ENCODE results near the gene KMT5B.

GRCh38 chr11:68189082-68189481 lies 24.0 kb downstream of the KMT5B start:
- TF ChIP-seq CTCF (IDR thresholded peaks at IDR 0.05; ENCODE audit: low read depth, low read length, poor library complexity, severe bottlenecking) (no peak), EZH2phosphoT487 (IDR thresholded peaks at IDR 0.05; ENCODE audit: borderline replicate concordance, low read length) (no peak)

All from DOHH2 (cell line).